ENCODE data around the gene PLA2G4D. TPM values are rescaled to one million over a fixed set of nuclear protein-coding genes. Genes with fewer than 3 reads are reported as not detected.

The PLA2G4D gene
- total and polyA plus RNA-seq, 2 donors (not counting 3 experiments of a cell fraction or from before 2014, with no cell fraction given): not detected

GRCh38 chr15:42057799-42058646 lies 36.3 kb downstream of the PLA2G4D start:
- H3K79me2 ChIP-seq (ENCODE audit: control insufficient read depth, insufficient read depth, low read length): no peaks in the 10 kb centered on the region
- no peak overlapping the region for H2AFZ ChIP-seq (ENCODE audit: low read depth, low read length)
- H3K9me1 ChIP-seq (replicated peaks; ENCODE audit: control insufficient read depth, extremely low read depth, insufficient read depth, low read length): no peaks in the 10 kb centered on the region
- ChIA-PET POLR2A (no interaction called here), CTCF (interaction anchor here (0.7 to 7.8 kb wide), 14 partner anchors 13 to 153 kb away, joined by 3 to 116 read pairs (median 4); no protein-coding TSS in a partner anchor)
- FAIRE-seq (no peak), DNase-seq (ENCODE audit: low read depth, low spot score) (no peak)
- dilution Hi-C loops (cut with MboI; ENCODE audit: extremely low pct_ligation_motif_present, low sequenced_read_pairs) (no loop called here), intact Hi-C loops (cut with micrococcal nuclease) (loop anchor here (1.0 to 10.0 kb wide), 4 partner anchors 69 to 286 kb away; partner anchors contain the start of genes EHD4 and MAPKBP1)
- no TSS peak for BruUV-seq (replicated peaks)
- no peak overlapping the region for H3K27ac ChIP-seq (ENCODE audit: insufficient read depth, low read depth, low read length)
- TF ChIP-seq POLR2A (IDR thresholded peaks at IDR 0.05; ENCODE audit: low read depth, low read length): no peak
- TF ChIP-seq POLR2AphosphoS5 (IDR thresholded peaks at IDR 0.05; ENCODE audit: insufficient read depth, low read depth, low read length): no peak
- no peak for TF ChIP-seq JUN (IDR thresholded peaks at IDR 0.05; ENCODE audit: borderline replicate concordance, insufficient read depth, insufficient read length, low read depth)
- TF ChIP-seq, protein P1, sequence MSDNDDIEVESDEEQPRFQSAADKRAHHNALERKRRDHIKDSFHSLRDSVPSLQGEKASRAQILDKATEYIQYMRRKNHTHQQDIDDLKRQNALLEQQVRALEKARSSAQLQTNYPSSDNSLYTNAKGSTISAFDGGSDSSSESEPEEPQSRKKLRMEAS (IDR thresholded peaks at IDR 0.05; ENCODE audit: insufficient read depth, insufficient read length): no peak
- TF ChIP-seq MYC (IDR thresholded peaks at IDR 0.05; ENCODE audit: low read depth, low read length): no peak
- TF ChIP-seq CTCF (IDR thresholded peaks at IDR 0.05; ENCODE audit: extremely low read depth in 1 of 2, insufficient read depth in 1 of 2, low read depth in 1 of 2, low read length in 2 of 2): no peak
- TF ChIP-seq EZH2 (IDR thresholded peaks at IDR 0.05; ENCODE audit: borderline replicate concordance, low read depth, low read length, severe bottlenecking): no peak
- no peaks in the 10 kb centered on the region for H4K20me1 ChIP-seq (replicated peaks; ENCODE audit: control insufficient read depth, extremely low read depth, insufficient read depth, low read length)
- no peaks in the 10 kb centered on the region for H3K9me3 ChIP-seq (replicated peaks; ENCODE audit: control insufficient read depth, insufficient read depth, low read length)
- no peaks in the 10 kb centered on the region for H3K36me3 ChIP-seq (ENCODE audit: control insufficient read depth in 2 of 2, extremely low read depth in 1 of 2, insufficient read depth in 2 of 2, low read length in 2 of 2)
- H3K4me2 ChIP-seq (ENCODE audit: insufficient read depth, low read length): no peak overlapping the region
- H3K9ac ChIP-seq (replicated peaks; ENCODE audit: extremely low read depth, insufficient read depth, low read length): no peak overlapping the region
- peaks cover 4% of the 10 kb centered on the region for H3K4me1 ChIP-seq (ENCODE audit: control insufficient read depth, extremely low read depth, insufficient read depth, low read length)
- peaks cover 2 to 5% of the 10 kb centered on the region in 2 experiments for H3K27me3 ChIP-seq (ENCODE audit: control insufficient read depth in 2 of 2, insufficient read depth in 2 of 2, low read length in 2 of 2)
- H3K4me3 ChIP-seq (replicated peaks in 1 of 3; ENCODE audit: insufficient read depth in 1 of 3, low read depth in 1 of 3, low read length in 3 of 3): no peak overlapping the region
